ENCODE measurements around the gene MED8.

MED8 gene

GRCh38 chr1:43432907-43433306, 43.3 kb upstream of the MED8 start:
- H3K4me1 ChIP-seq (ENCODE audit: control insufficient read depth in 5 of 5, insufficient read depth in 5 of 5, low read length in 5 of 5) = peaks cover 16 to 36% (median 35%) of the 10 kb centered on the region in 5 donors
- no peaks in the 10 kb centered on the region for H3K27me3 ChIP-seq (ENCODE audit: control insufficient read depth in 5 of 5, insufficient read depth in 4 of 5, low read length in 5 of 5)
- no peak overlapping the region for H3K4me3 ChIP-seq (ENCODE audit: low read depth in 1 of 5, low read length in 5 of 5)
- H3K9ac ChIP-seq (ENCODE audit: low read length in 5 of 5) = no peak overlapping the region
- H3K9me3 ChIP-seq (ENCODE audit: control insufficient read depth in 5 of 5, low read length in 5 of 5) = no peaks in the 10 kb centered on the region
- H3K36me3 ChIP-seq (ENCODE audit: control insufficient read depth in 5 of 5, insufficient read depth in 5 of 5, low read length in 5 of 5) = peaks cover 4 to 90% (median 79%) of the 10 kb centered on the region in 5 donors
- H3K27ac ChIP-seq (ENCODE audit: low read depth, low read length) = no peak overlapping the region

GRCh38 chr1:43432171-43432860, 42.7 kb upstream of the MED8 start:
- H3K27ac ChIP-seq (ENCODE audit: low read depth, low read length) = no peak overlapping the region
- no peaks in the 10 kb centered on the region for H3K9me3 ChIP-seq (ENCODE audit: control insufficient read depth in 5 of 5, low read length in 5 of 5)
- no peak overlapping the region for H3K4me3 ChIP-seq (ENCODE audit: low read depth in 1 of 5, low read length in 5 of 5)
- H3K9ac ChIP-seq (ENCODE audit: low read length in 5 of 5) = no peak overlapping the region
- H3K4me1 ChIP-seq (ENCODE audit: control insufficient read depth in 5 of 5, insufficient read depth in 5 of 5, low read length in 5 of 5) = peaks cover 16 to 31% (median 29%) of the 10 kb centered on the region in 5 donors
- H3K36me3 ChIP-seq (ENCODE audit: control insufficient read depth in 5 of 5, insufficient read depth in 5 of 5, low read length in 5 of 5) = peaks cover 4 to 90% (median 80%) of the 10 kb centered on the region in 5 donors
- no peaks in the 10 kb centered on the region for H3K27me3 ChIP-seq (ENCODE audit: control insufficient read depth in 5 of 5, insufficient read depth in 4 of 5, low read length in 5 of 5)

GRCh38 chr1:43431676-43432075, 42.1 kb upstream of the MED8 start:
- Histone ChIP-seq H3K4me1 (ENCODE audit: control insufficient read depth in 5 of 5, insufficient read depth in 5 of 5, low read length in 5 of 5) (peaks cover 14 to 24% (median 22%) of the 10 kb centered on the region in 5 donors), H3K27ac (ENCODE audit: low read depth, low read length) (no peak overlapping the region), H3K9me3 (ENCODE audit: control insufficient read depth in 5 of 5, low read length in 5 of 5) (no peaks in the 10 kb centered on the region), H3K4me3 (ENCODE audit: low read depth in 1 of 5, low read length in 5 of 5) (no peak overlapping the region), H3K9ac (ENCODE audit: low read length in 5 of 5) (no peak overlapping the region), H3K36me3 (ENCODE audit: control insufficient read depth in 5 of 5, insufficient read depth in 5 of 5, low read length in 5 of 5) (peaks cover 4 to 90% (median 85%) of the 10 kb centered on the region in 5 donors), H3K27me3 (ENCODE audit: control insufficient read depth in 5 of 5, insufficient read depth in 4 of 5, low read length in 5 of 5) (no peaks in the 10 kb centered on the region)

- Histone ChIP-seq H3K36me3 (ENCODE audit: control insufficient read depth in 5 of 5, insufficient read depth in 5 of 5, low read length in 5 of 5) (peaks cover 4 to 97% (median 94%) of the 10 kb centered on the region in 5 donors), H3K4me3 (ENCODE audit: low read depth in 1 of 5, low read length in 5 of 5) (no peak overlapping the region), H3K27ac (ENCODE audit: low read depth, low read length) (no peak overlapping the region), H3K9me3 (ENCODE audit: control insufficient read depth in 5 of 5, low read length in 5 of 5) (no peaks in the 10 kb centered on the region), H3K27me3 (ENCODE audit: control insufficient read depth in 5 of 5, insufficient read depth in 4 of 5, low read length in 5 of 5) (no peaks in the 10 kb centered on the region), H3K4me1 (ENCODE audit: control insufficient read depth in 5 of 5, insufficient read depth in 5 of 5, low read length in 5 of 5) (peaks cover 8 to 16% (median 14%) of the 10 kb centered on the region in 5 donors), H3K9ac (ENCODE audit: low read length in 5 of 5) (no peak overlapping the region)
Measured at GRCh38 chr1:43430831-43431230, 41.2 kb upstream of the MED8 start.

- Histone ChIP-seq H3K27ac (ENCODE audit: low read depth, low read length) (no peak overlapping the region), H3K36me3 (ENCODE audit: control insufficient read depth in 5 of 5, insufficient read depth in 5 of 5, low read length in 5 of 5) (peaks cover 0 to 100% (median 100%) of the 10 kb centered on the region in 5 donors), H3K9me3 (ENCODE audit: control insufficient read depth in 5 of 5, low read length in 5 of 5) (no peaks in the 10 kb centered on the region), H3K4me3 (ENCODE audit: low read depth in 1 of 5, low read length in 5 of 5) (no peak overlapping the region), H3K27me3 (ENCODE audit: control insufficient read depth in 5 of 5, insufficient read depth in 4 of 5, low read length in 5 of 5) (no peaks in the 10 kb centered on the region), H3K9ac (ENCODE audit: low read length in 5 of 5) (no peak overlapping the region), H3K4me1 (ENCODE audit: control insufficient read depth in 5 of 5, insufficient read depth in 5 of 5, low read length in 5 of 5) (peaks cover 0 to 1% (median 0%) of the 10 kb centered on the region in 5 donors)
Measured at GRCh38 chr1:43427941-43428340, 38.3 kb upstream of the MED8 start.

GRCh38 chr1:43427524-43427923, 37.9 kb upstream of the MED8 start:
- Histone ChIP-seq H3K27me3 (ENCODE audit: control insufficient read depth in 5 of 5, insufficient read depth in 4 of 5, low read length in 5 of 5) (no peaks in the 10 kb centered on the region), H3K9ac (ENCODE audit: low read length in 5 of 5) (no peak overlapping the region), H3K4me3 (ENCODE audit: low read depth in 1 of 5, low read length in 5 of 5) (no peak overlapping the region), H3K36me3 (ENCODE audit: control insufficient read depth in 5 of 5, insufficient read depth in 5 of 5, low read length in 5 of 5) (peaks cover 0 to 100% (median 99%) of the 10 kb centered on the region in 5 donors), H3K4me1 (ENCODE audit: control insufficient read depth in 5 of 5, insufficient read depth in 5 of 5, low read length in 5 of 5) (peaks cover 0 to 1% (median 0%) of the 10 kb centered on the region in 5 donors), H3K27ac (ENCODE audit: low read depth, low read length) (no peak overlapping the region), H3K9me3 (ENCODE audit: control insufficient read depth in 5 of 5, low read length in 5 of 5) (no peaks in the 10 kb centered on the region)

GRCh38 chr1:43426221-43426620, 36.6 kb upstream of the MED8 start:
- no peaks in the 10 kb centered on the region for H3K9me3 ChIP-seq (ENCODE audit: control insufficient read depth in 5 of 5, low read length in 5 of 5)
- H3K27me3 ChIP-seq (ENCODE audit: control insufficient read depth in 5 of 5, insufficient read depth in 4 of 5, low read length in 5 of 5) = no peaks in the 10 kb centered on the region
- H3K4me1 ChIP-seq (ENCODE audit: control insufficient read depth in 5 of 5, insufficient read depth in 5 of 5, low read length in 5 of 5) = peaks cover 0 to 1% (median 0%) of the 10 kb centered on the region in 5 donors
- H3K9ac ChIP-seq (ENCODE audit: low read length in 5 of 5) = no peak overlapping the region
- H3K36me3 ChIP-seq (ENCODE audit: control insufficient read depth in 5 of 5, insufficient read depth in 5 of 5, low read length in 5 of 5) = peaks cover 0 to 99% (median 98%) of the 10 kb centered on the region in 5 donors
- H3K27ac ChIP-seq (ENCODE audit: low read depth, low read length) = no peak overlapping the region
- H3K4me3 ChIP-seq (ENCODE audit: low read depth in 1 of 5, low read length in 5 of 5) = no peak overlapping the region

GRCh38 chr1:43425045-43425444, 35.4 kb upstream of the MED8 start:
- Histone ChIP-seq H3K27me3 (ENCODE audit: control insufficient read depth in 5 of 5, insufficient read depth in 4 of 5, low read length in 5 of 5) (no peaks in the 10 kb centered on the region), H3K36me3 (ENCODE audit: control insufficient read depth in 5 of 5, insufficient read depth in 5 of 5, low read length in 5 of 5) (peaks cover 2 to 99% (median 98%) of the 10 kb centered on the region in 5 donors), H3K4me3 (ENCODE audit: low read depth in 1 of 5, low read length in 5 of 5) (no peak overlapping the region), H3K9ac (ENCODE audit: low read length in 5 of 5) (no peak overlapping the region), H3K9me3 (ENCODE audit: control insufficient read depth in 5 of 5, low read length in 5 of 5) (no peaks in the 10 kb centered on the region), H3K4me1 (ENCODE audit: control insufficient read depth in 5 of 5, insufficient read depth in 5 of 5, low read length in 5 of 5) (no peaks in the 10 kb centered on the region), H3K27ac (ENCODE audit: low read depth, low read length) (no peak overlapping the region)

- Histone ChIP-seq H3K4me3 (ENCODE audit: low read depth in 1 of 5, low read length in 5 of 5) (no peak overlapping the region), H3K4me1 (ENCODE audit: control insufficient read depth in 5 of 5, insufficient read depth in 5 of 5, low read length in 5 of 5) (no peaks in the 10 kb centered on the region), H3K9me3 (ENCODE audit: control insufficient read depth in 5 of 5, low read length in 5 of 5) (no peaks in the 10 kb centered on the region), H3K36me3 (ENCODE audit: control insufficient read depth in 5 of 5, insufficient read depth in 5 of 5, low read length in 5 of 5) (peaks cover 5 to 99% (median 98%) of the 10 kb centered on the region in 5 donors), H3K27me3 (ENCODE audit: control insufficient read depth in 5 of 5, insufficient read depth in 4 of 5, low read length in 5 of 5) (no peaks in the 10 kb centered on the region), H3K9ac (ENCODE audit: low read length in 5 of 5) (no peak overlapping the region), H3K27ac (ENCODE audit: low read depth, low read length) (no peak overlapping the region)
Measured at GRCh38 chr1:43423672-43424550, 34.3 kb upstream of the MED8 start.
